NCI-H146 treated with DMSO at 0.1 percent for 48 hours (cell line): Measurements from ENCODE around the gene LMOD2.

ENCODE experiments used
- DNase-seq: peaks from one replicate; lab custom pipeline; 2025; ENCODE audit not compliant: unreplicated experiment; lab: John Stamatoyannopoulos, UW

The LMOD2 gene

DNA sequence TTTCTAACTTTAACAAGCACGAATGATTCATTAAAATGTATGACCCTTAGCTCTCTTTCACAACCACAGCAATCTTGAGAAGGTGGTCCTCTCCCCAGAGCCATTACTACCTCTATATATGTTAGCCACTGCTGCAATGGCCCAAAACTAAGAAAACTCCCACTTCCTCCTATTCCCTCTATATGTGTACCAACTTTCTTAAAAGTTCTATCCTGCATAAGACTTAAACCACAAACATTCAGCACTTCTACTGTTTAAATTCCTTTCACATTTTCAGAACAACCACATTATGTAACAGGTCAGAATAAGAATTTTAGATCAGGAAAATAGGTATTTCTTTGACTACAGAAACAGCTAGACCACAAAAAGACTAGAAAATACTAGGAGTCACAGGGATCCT lies 57.0 kb downstream of the LMOD2 start:
- no peak for DNase-seq
